ENCODE results near the gene TMEM178B.

DNA sequence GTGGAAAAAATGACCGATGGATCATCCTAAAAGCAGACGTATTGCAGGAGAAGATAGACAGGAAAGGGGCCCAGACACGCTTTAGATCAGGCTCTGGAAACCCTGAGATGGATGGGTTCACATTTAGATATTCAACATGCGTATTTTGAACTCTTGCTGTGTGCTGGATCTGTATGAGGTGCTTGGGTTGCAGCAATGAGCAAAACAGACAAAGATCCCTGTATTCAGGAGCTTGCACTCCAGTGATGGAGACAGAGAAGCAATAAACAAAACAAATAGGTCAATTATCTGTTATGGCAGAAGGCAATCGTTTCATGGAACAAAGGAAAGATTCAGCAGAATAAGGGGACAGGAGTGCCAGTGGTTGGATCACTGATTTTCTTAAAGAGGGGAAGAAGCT lies 275.5 kb downstream of the TMEM178B start:
- TF ChIP-seq, protein P1, sequence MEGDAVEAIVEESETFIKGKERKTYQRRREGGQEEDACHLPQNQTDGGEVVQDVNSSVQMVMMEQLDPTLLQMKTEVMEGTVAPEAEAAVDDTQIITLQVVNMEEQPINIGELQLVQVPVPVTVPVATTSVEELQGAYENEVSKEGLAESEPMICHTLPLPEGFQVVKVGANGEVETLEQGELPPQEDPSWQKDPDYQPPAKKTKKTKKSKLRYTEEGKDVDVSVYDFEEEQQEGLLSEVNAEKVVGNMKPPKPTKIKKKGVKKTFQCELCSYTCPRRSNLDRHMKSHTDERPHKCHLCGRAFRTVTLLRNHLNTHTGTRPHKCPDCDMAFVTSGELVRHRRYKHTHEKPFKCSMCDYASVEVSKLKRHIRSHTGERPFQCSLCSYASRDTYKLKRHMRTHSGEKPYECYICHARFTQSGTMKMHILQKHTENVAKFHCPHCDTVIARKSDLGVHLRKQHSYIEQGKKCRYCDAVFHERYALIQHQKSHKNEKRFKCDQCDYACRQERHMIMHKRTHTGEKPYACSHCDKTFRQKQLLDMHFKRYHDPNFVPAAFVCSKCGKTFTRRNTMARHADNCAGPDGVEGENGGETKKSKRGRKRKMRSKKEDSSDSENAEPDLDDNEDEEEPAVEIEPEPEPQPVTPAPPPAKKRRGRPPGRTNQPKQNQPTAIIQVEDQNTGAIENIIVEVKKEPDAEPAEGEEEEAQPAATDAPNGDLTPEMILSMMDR (IDR thresholded peaks at IDR 0.05; ENCODE audit: poor library complexity): no peak
- TF ChIP-seq EZH2 (IDR thresholded peaks at IDR 0.05; ENCODE audit: borderline replicate concordance) (no peak), EZH2phosphoT487 (IDR thresholded peaks at IDR 0.05; ENCODE audit: low read depth, severe bottlenecking, unreplicated experiment) (no peak)
